Measurements from ENCODE around the gene SORBS2. TPM values are rescaled to one million over a fixed set of nuclear protein-coding genes. Genes with fewer than 3 reads are reported as not detected.

SORBS2 gene
- total RNA-seq, 4 donors from 2014 or later, result 45.3 to 135 (median 76.2) TPM

DNA sequence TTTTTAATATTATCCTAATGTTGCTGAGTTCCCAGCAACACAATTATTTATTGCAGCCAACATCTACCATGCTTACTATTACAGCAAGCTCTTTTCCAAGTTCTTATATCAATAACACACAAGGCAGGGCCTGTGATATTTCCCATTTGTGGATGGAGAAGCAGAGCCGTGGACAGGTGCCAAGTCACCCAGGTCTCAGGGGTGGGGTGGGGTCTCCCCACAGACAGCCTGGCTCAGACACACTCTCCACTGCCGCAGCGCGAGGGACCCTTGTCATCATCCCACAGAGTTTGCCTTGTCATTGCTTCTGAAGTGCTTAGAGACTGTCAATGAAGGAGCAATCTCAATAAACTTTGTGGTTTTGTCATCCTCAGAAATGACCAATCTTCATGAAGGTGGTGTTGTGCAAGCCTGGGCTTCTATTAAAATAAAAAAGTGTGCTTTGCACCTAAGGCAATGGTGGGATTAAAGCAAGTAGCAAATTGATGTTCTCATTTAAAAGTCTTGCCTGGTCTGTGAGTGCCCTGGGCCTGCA is 76.1 kb downstream of the SORBS2 start:
- no peak for DNase-seq (ENCODE audit: low spot score in 2 of 2)
- Histone ChIP-seq H3K36me3 (no peaks in the 10 kb centered on the region), H3K27me3 (no peaks in the 10 kb centered on the region), H3K4me3 (no peak overlapping the region), H3K9me3 (no peaks in the 10 kb centered on the region), H3K27ac (no peak overlapping the region), H3K4me1 (peaks cover 0 to 50% (median 14%) of the 10 kb centered on the region in 4 donors)
- 69 to 84% methylated on average over 4 of the region's 4 CpGs for WGBS, 2 donors
- TF ChIP-seq, protein P1, sequence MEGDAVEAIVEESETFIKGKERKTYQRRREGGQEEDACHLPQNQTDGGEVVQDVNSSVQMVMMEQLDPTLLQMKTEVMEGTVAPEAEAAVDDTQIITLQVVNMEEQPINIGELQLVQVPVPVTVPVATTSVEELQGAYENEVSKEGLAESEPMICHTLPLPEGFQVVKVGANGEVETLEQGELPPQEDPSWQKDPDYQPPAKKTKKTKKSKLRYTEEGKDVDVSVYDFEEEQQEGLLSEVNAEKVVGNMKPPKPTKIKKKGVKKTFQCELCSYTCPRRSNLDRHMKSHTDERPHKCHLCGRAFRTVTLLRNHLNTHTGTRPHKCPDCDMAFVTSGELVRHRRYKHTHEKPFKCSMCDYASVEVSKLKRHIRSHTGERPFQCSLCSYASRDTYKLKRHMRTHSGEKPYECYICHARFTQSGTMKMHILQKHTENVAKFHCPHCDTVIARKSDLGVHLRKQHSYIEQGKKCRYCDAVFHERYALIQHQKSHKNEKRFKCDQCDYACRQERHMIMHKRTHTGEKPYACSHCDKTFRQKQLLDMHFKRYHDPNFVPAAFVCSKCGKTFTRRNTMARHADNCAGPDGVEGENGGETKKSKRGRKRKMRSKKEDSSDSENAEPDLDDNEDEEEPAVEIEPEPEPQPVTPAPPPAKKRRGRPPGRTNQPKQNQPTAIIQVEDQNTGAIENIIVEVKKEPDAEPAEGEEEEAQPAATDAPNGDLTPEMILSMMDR (IDR thresholded peaks at IDR 0.05), result no peak
- TF ChIP-seq EP300 (IDR thresholded peaks at IDR 0.05) (no peak), POLR2A (IDR thresholded peaks at IDR 0.05) (no peak)

DNA sequence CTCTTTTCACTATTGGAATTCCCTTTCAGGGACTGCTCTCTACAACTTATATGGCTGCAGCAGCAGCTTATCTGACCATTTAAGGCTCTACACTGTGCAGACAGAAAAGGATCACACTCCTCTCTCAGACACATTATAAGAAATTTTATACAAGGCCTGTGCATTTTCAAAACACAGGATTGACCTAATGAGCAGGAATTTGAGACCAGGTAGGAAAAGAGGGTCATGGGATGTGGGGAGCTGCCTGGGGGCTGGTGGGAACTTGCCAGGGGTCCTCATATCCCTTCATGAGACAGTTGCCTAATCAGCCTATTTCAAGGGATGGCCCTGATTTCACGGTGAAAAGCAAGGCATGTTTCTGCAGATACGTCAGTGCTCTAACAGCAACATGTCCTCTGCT is 77.1 kb downstream of the SORBS2 start:
- no peak for DNase-seq (ENCODE audit: low spot score in 2 of 2)
- Histone ChIP-seq H3K27ac (no peak overlapping the region), H3K9me3 (no peaks in the 10 kb centered on the region), H3K27me3 (no peaks in the 10 kb centered on the region), H3K4me1 (peaks cover 0 to 52% (median 14%) of the 10 kb centered on the region in 4 donors), H3K36me3 (no peaks in the 10 kb centered on the region), H3K4me3 (no peak overlapping the region)
- TF ChIP-seq EP300 (IDR thresholded peaks at IDR 0.05) (no peak), POLR2A (IDR thresholded peaks at IDR 0.05) (no peak)
- TF ChIP-seq, protein P1 (IDR thresholded peaks at IDR 0.05), result no peak
- WGBS, 2 donors, result 76 to 84% methylated on average over 2 of the region's 2 CpGs

DNA sequence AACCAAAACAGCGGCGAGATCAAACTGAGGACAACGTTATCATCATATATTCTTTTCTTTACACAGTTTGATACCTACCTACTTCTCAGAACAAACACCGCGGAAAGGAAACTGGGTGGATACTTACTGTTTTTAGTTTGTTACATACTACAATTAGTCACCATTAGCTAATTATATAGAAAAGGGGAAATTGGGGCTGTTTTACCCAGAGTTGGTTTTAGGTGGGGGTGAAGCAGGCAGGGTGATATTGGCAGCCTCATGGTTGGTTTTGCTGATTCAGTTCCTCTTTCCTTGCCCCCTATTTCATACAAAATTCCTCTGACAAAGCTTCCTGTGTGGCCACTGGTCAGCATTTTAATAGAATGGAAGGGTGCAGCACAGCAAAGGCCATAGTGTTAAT is 77.8 kb downstream of the SORBS2 start:
- no peaks in the 10 kb centered on the region for H3K27me3 ChIP-seq
- no peak overlapping the region for H3K27ac ChIP-seq
- DNase-seq (ENCODE audit: low spot score in 2 of 2), result no peak
- H3K4me3 ChIP-seq, result no peak overlapping the region
- H3K9me3 ChIP-seq, result no peaks in the 10 kb centered on the region
- peak in 1 of 2 donors; percentile 10 for TF ChIP-seq EP300 (IDR thresholded peaks at IDR 0.05)
- TF ChIP-seq, protein P1 (IDR thresholded peaks at IDR 0.05), result no peak
- TF ChIP-seq POLR2A (IDR thresholded peaks at IDR 0.05), result no peak
- H3K4me1 ChIP-seq, result peaks cover 0 to 49% (median 13%) of the 10 kb centered on the region in 4 donors
- no peaks in the 10 kb centered on the region for H3K36me3 ChIP-seq
- 81 to 82% methylated on average over 5 of the region's 5 CpGs for WGBS, 2 donors

DNA sequence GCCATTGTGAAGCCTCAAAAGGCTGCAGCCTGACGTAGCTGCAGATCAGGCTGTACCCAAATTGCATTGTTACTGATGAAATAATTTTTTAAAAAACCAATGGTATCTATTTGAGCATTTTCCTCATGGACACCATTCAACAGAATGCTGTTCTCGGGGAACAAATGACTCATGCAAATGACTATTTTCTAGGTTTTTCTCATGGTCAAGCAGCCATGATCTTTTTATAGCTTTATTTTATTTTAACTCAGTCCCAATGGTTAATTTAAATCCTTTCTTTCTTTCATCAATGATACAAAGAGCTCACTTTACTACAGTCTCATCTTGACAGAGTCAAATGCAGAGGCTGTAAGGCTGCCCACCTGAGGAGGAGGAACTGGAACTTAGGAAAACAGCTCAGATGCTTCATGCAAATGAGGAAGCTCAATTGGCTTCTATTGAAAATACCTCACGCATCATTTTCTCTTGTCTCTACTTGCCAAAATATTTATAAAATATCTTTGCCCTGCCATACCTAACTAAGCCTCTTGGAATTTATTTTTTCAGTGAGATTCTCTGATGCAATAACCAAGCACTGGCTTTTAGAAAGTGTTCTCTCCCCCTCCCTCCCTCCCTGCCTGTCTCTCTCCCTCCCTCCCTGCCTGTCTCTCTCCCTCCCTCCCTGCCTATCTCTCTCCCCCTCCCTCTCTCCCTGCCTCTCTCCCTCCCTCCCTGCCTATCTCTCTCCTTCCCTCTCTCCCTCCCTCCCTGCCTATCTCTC is 81.0 kb downstream of the SORBS2 start:
- TF ChIP-seq, protein P1 (IDR thresholded peaks at IDR 0.05), result peak in 2 of 5 experiments; percentile 6 to 27
- TF ChIP-seq POLR2A (IDR thresholded peaks at IDR 0.05), result no peak
- Histone ChIP-seq H3K36me3 (no peaks in the 10 kb centered on the region), H3K9me3 (no peaks in the 10 kb centered on the region), H3K4me1 (peaks cover 0 to 22% (median 0%) of the 10 kb centered on the region in 4 donors), H3K4me3 (no peak overlapping the region), H3K27me3 (no peaks in the 10 kb centered on the region), H3K27ac (peak overlapping the region in 2 of 4 donors; percentile 56 to 64)
- WGBS, 2 donors, result 61 to 74% methylated on average over 3 of the region's 3 CpGs
- DNase-seq (ENCODE audit: low spot score in 2 of 2), result no peak

DNA sequence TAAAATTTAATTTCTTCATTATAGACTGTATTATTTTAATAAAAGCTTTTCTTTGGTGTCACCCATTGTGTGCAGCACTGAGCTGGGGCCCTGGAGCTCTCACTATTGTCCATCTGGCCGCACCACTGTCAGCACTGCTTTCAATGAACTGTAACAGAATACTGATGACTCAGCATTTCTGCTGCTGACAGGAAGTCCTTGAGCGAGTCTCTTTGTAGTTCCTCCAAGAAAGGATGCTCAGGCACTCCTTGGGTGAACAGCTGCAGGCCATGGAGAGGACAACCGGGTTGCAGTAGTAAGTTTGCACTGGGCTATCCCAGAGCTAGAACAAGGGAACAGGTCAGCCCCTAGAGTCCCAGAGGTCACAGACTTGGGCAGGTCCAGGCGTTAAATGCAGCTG is 81.6 kb downstream of the SORBS2 start:
- H3K4me1 ChIP-seq, result peaks cover 0 to 22% (median 0%) of the 10 kb centered on the region in 4 donors

More for the DNA sequence above, 81.6 kb downstream of the SORBS2 start:
- TF ChIP-seq, protein P1 (IDR thresholded peaks at IDR 0.05), result no peak
- TF ChIP-seq EP300 (IDR thresholded peaks at IDR 0.05), result peak in 1 of 2 donors; percentile 13
- H3K9me3 ChIP-seq, result no peaks in the 10 kb centered on the region
- no peak overlapping the region for H3K4me3 ChIP-seq
- H3K27me3 ChIP-seq, result no peaks in the 10 kb centered on the region
- DNase-seq (ENCODE audit: low spot score in 2 of 2), result no peak
- no peaks in the 10 kb centered on the region for H3K36me3 ChIP-seq
- H3K27ac ChIP-seq, result peak overlapping the region in 1 of 4 donors; percentile 56
- WGBS, 2 donors, result 51 to 56% methylated on average over 4 of the region's 4 CpGs

Measured in tibial nerve (tissue), 4 donors.